NCI-H1930 (cell line): ENCODE results near the gene AOPEP.
A peak's percentile ranks its signal among the peaks of the same experiment; 100 is the strongest.

Source experiments
- DNase-seq, 2 experiments: peaks; one replicate each; lab custom pipeline; 2025; lab: John Stamatoyannopoulos, UW

The AOPEP gene

GRCh38 chr9:94761481-94761880 lies 35.0 kb downstream of the AOPEP start:
- no peak for DNase-seq

GRCh38 chr9:94767331-94768072 lies 41.0 kb downstream of the AOPEP start:
- no peak for DNase-seq

- no peak for DNase-seq
Observed at GRCh38 chr9:94768766-94769165, 42.3 kb downstream of the AOPEP start.

- DNase-seq = no peak
Observed at GRCh38 chr9:94770334-94770733, 43.8 kb downstream of the AOPEP start.

GRCh38 chr9:94771096-94771495 lies 44.6 kb downstream of the AOPEP start:
- no peak for DNase-seq

- DNase-seq = no peak
Observed at GRCh38 chr9:94772144-94772543, 45.6 kb downstream of the AOPEP start.

GRCh38 chr9:94772639-94773303 lies 46.3 kb downstream of the AOPEP start:
- peak; percentile 79 to 81 for DNase-seq

- no peak for DNase-seq
Observed at GRCh38 chr9:94773655-94774054, 47.2 kb downstream of the AOPEP start.

- no peak for DNase-seq
Observed at GRCh38 chr9:94778013-94778412, 51.5 kb downstream of the AOPEP start.

GRCh38 chr9:94779031-94779430 lies 52.5 kb downstream of the AOPEP start:
- no peak for DNase-seq

GRCh38 chr9:94779693-94780290 lies 53.3 kb downstream of the AOPEP start:
- no peak for DNase-seq

- no peak for DNase-seq
Observed at GRCh38 chr9:94780516-94780950, 54.0 kb downstream of the AOPEP start.

- DNase-seq = no peak
Observed at GRCh38 chr9:94782355-94783101, 56.0 kb downstream of the AOPEP start.

GRCh38 chr9:94783102-94783682 lies 56.7 kb downstream of the AOPEP start:
- DNase-seq = peak; percentile 41 to 42

- no peak for DNase-seq
Observed at GRCh38 chr9:94783928-94784327, 57.4 kb downstream of the AOPEP start.

GRCh38 chr9:94785215-94786169 lies 59.0 kb downstream of the AOPEP start:
- peak in 1 of 2 experiments; percentile 31 for DNase-seq

- DNase-seq = no peak
Observed at GRCh38 chr9:94786586-94786985, 60.1 kb downstream of the AOPEP start.

- DNase-seq = no peak
Observed at GRCh38 chr9:94787266-94787665, 60.8 kb downstream of the AOPEP start.

GRCh38 chr9:94788570-94789105 lies 62.1 kb downstream of the AOPEP start:
- DNase-seq = no peak

- DNase-seq = no peak
Observed at GRCh38 chr9:94791435-94791834, 64.9 kb downstream of the AOPEP start.

- DNase-seq = no peak
Observed at GRCh38 chr9:94792511-94792910, 66.0 kb downstream of the AOPEP start.
